Hair follicular keratinocyte (primary cell): ENCODE results near the gene FSCN2. TPM values are rescaled to one million over a fixed set of nuclear protein-coding genes. Genes with fewer than 3 reads are reported as not detected.

ENCODE experiments used
- total RNA-seq: library from RNA; depleted of rRNA; stranded (reverse); fragments of >200 nt; gene quantifications from 2 replicates; pipeline ENCODE4 v1.2.3, GENCODE V29; 2015

FSCN2 gene
- not detected in 2 replicates for total RNA-seq

GRCh38 chr17:81527591-81528383 is at the start of gene FSCN2:
TSS of gene FSCN2 (plus strand) at chr17:81528377. CDS start at chr17:81528532, 155 bp downstream.

GRCh38 chr17:81512562-81513371 is 15.4 kb upstream of the FSCN2 start, which contains the start of gene ACTG1:
TSS of gene ACTG1 (minus strand) at chr17:81512799. CDS start at chr17:81512354, 445 bp downstream.

GRCh38 chr17:81552244-81553017 is 24.3 kb downstream of the FSCN2 start, which contains the start of gene FAAP100:
TSS of gene FAAP100 (minus strand) at chr17:81552353. CDS start at chr17:81552330, 23 bp downstream.

Other genes with a start within 250 kb of the FSCN2 start
- gene SLC38A10, start 233.1 kb upstream of the FSCN2 start, total RNA-seq = 41.1 and 50.4 TPM in 2 replicates
- gene BAHCC1, start 132.9 kb upstream of the FSCN2 start, total RNA-seq = 1.8 and 4.0 TPM in 2 replicates
- 5,856 and 6,691 TPM in 2 replicates for gene ACTG1, start 15.6 kb upstream of the FSCN2 start, total RNA-seq
- 30.0 and 30.6 TPM in 2 replicates for gene FAAP100, start 24.0 kb downstream of the FSCN2 start, total RNA-seq
- gene NPLOC4, start 108.7 kb downstream of the FSCN2 start, total RNA-seq = 44.7 and 53.7 TPM in 2 replicates
- 0.49 TPM in 1 of 2 replicates, not detected in the other for gene TSPAN10, start 108.8 kb downstream of the FSCN2 start, total RNA-seq
- not detected in 2 replicates for gene PDE6G, start 128.2 kb downstream of the FSCN2 start, total RNA-seq
- 30.6 and 34.2 TPM in 2 replicates for gene OXLD1, start 138.2 kb downstream of the FSCN2 start, total RNA-seq
- 11.0 and 18.8 TPM in 2 replicates for gene CCDC137, start 138.4 kb downstream of the FSCN2 start, total RNA-seq
- 23.4 and 29.4 TPM in 2 replicates for gene ARL16, start 155.4 kb downstream of the FSCN2 start, total RNA-seq
- gene HGS, start 155.6 kb downstream of the FSCN2 start, total RNA-seq = 85.4 and 99.3 TPM in 2 replicates
- 82.5 and 175 TPM in 2 replicates for gene MRPL12, start 175.0 kb downstream of the FSCN2 start, total RNA-seq
- 13.2 and 39.5 TPM in 2 replicates for gene SLC25A10, start 183.9 kb downstream of the FSCN2 start, total RNA-seq